Measurements from ENCODE around the gene DCTN4. TPM values are rescaled to one million over a fixed set of nuclear protein-coding genes. Genes with fewer than 3 reads are reported as not detected.

DCTN4 gene
- total RNA-seq, 1 experiment from 2014 or later = 67.6 TPM

GRCh38 chr5:150659360-150660107 lies 99.3 kb downstream of the DCTN4 start:
- no peak for TF ChIP-seq EZH2 (IDR thresholded peaks at IDR 0.05; ENCODE audit: borderline replicate concordance, low read depth, low read length, poor library complexity, severe bottlenecking)
- no peak for TF ChIP-seq CTCF (conservative IDR thresholded peaks at IDR 0.05; ENCODE audit: low read depth, low read length)
- no TSS peak for BruUV-seq (replicated peaks)
- no peaks in the 10 kb centered on the region for H3K4me1 ChIP-seq (ENCODE audit: insufficient read depth, low read length, poor library complexity, severe bottlenecking)
- CTCF ChIA-PET = no interaction called here
- H3K27ac ChIP-seq (ENCODE audit: low read depth, low read length, poor library complexity, severe bottlenecking) = no peak overlapping the region
- POLR2A ChIA-PET (ENCODE audit: low non-redundant PET) = no interaction called here
- no peaks in the 10 kb centered on the region for H3K9me3 ChIP-seq (ENCODE audit: low read depth, low read length, poor library complexity, severe bottlenecking)
- intact Hi-C loops (cut with micrococcal nuclease; ENCODE audit: unreplicated experiment) = loop anchor here (10.0 kb wide), 1 partner anchor 205 kb away; no protein-coding TSS in a partner anchor
- no peak overlapping the region for H3K4me3 ChIP-seq (ENCODE audit: low read depth, low read length, poor library complexity, severe bottlenecking)
- DNase-seq (ENCODE audit: low spot score) = no peak
- H3K36me3 ChIP-seq (ENCODE audit: insufficient read depth, low read length, poor library complexity, severe bottlenecking) = no peaks in the 10 kb centered on the region
- H3K27me3 ChIP-seq (replicated peaks; ENCODE audit: insufficient read depth, low read depth, low read length, poor library complexity) = no peaks in the 10 kb centered on the region

GRCh38 chr5:150658699-150659265 lies 100.0 kb downstream of the DCTN4 start:
- CTCF ChIA-PET = no interaction called here
- TF ChIP-seq EZH2 (IDR thresholded peaks at IDR 0.05; ENCODE audit: borderline replicate concordance, low read depth, low read length, poor library complexity, severe bottlenecking) (no peak), CTCF (conservative IDR thresholded peaks at IDR 0.05; ENCODE audit: low read depth, low read length) (no peak)
- H3K4me3 ChIP-seq (ENCODE audit: low read depth, low read length, poor library complexity, severe bottlenecking) = no peak overlapping the region
- DNase-seq (ENCODE audit: low spot score) = no peak
- no peaks in the 10 kb centered on the region for H3K36me3 ChIP-seq (ENCODE audit: insufficient read depth, low read length, poor library complexity, severe bottlenecking)
- BruUV-seq (replicated peaks) = no TSS peak
- intact Hi-C loops (cut with micrococcal nuclease; ENCODE audit: unreplicated experiment) = loop anchor here (10.0 kb wide), 1 partner anchor 204 kb away; no protein-coding TSS in a partner anchor
- H3K27ac ChIP-seq (ENCODE audit: low read depth, low read length, poor library complexity, severe bottlenecking) = no peak overlapping the region
- H3K4me1 ChIP-seq (ENCODE audit: insufficient read depth, low read length, poor library complexity, severe bottlenecking) = no peaks in the 10 kb centered on the region
- POLR2A ChIA-PET (ENCODE audit: low non-redundant PET) = no interaction called here
- no peaks in the 10 kb centered on the region for H3K9me3 ChIP-seq (ENCODE audit: low read depth, low read length, poor library complexity, severe bottlenecking)
- H3K27me3 ChIP-seq (replicated peaks; ENCODE audit: insufficient read depth, low read depth, low read length, poor library complexity) = no peaks in the 10 kb centered on the region

Other genes starting within 250 kb of the DCTN4 start
- gene SYNPO, start 118.4 kb downstream of the DCTN4 start, total RNA-seq (2021) = 7.6 and 10.0 TPM in 2 replicates
- 2.4 and 2.7 TPM in 2 replicates for gene MYOZ3, start 97.8 kb downstream of the DCTN4 start, total RNA-seq (2021)
- gene RBM22, start 58.0 kb downstream of the DCTN4 start, total RNA-seq (2021) = 58.7 and 66.8 TPM in 2 replicates
- 11.6 and 14.5 TPM in 2 replicates for gene SMIM3, start 19.7 kb upstream of the DCTN4 start, total RNA-seq (2021)
- not detected in 2 replicates for gene IRGM, start 87.5 kb upstream of the DCTN4 start, total RNA-seq (2021)
- 12.6 and 13.1 TPM in 2 replicates for gene ZNF300, start 146.0 kb upstream of the DCTN4 start, total RNA-seq (2021)

All from A673 (cell line).